Tongue (tissue), 2 donors: ENCODE data around the gene USF3. TPM values are rescaled to one million over a fixed set of nuclear protein-coding genes. Genes with fewer than 3 reads are reported as not detected.

Experiments
- DNase-seq: peaks from one replicate; pipeline ENCODE4 v3.0.0-alpha.2; 2015
- total RNA-seq: library from RNA; depleted of rRNA; stranded (reverse); fragments of >200 nt; gene quantifications from one replicate; pipeline ENCODE4 v1.2.3, GENCODE V29; 2014

USF3 gene
- total RNA-seq, 1 donor from 2014 or later, result 20.1 TPM

DNA sequence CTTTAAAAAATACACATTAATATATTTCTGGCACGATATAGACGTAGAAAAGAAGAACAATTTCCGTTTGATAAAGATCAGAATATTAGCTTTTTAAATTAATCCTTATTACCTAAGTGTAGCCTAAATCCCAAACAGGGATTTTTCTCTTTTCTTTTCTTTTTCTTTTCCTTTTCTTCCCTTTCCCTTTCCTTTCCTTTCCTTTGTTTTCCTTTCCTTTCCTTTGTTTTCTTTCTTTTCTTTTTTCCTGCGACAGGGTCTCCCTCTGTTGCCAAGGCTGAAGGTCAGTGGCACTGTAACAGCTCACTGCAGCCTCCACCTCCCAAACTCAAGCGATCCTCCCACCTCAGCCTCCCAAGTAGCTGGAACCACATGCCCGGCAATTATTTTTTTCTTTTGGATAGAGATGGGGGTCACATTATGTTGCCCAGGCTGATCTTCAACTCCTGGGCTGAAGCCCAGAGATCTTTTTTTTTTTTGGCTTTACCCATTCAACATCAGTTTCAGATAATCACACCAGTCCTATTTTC lies 1.8 kb upstream of the USF3 start:
- no peak for DNase-seq

DNA sequence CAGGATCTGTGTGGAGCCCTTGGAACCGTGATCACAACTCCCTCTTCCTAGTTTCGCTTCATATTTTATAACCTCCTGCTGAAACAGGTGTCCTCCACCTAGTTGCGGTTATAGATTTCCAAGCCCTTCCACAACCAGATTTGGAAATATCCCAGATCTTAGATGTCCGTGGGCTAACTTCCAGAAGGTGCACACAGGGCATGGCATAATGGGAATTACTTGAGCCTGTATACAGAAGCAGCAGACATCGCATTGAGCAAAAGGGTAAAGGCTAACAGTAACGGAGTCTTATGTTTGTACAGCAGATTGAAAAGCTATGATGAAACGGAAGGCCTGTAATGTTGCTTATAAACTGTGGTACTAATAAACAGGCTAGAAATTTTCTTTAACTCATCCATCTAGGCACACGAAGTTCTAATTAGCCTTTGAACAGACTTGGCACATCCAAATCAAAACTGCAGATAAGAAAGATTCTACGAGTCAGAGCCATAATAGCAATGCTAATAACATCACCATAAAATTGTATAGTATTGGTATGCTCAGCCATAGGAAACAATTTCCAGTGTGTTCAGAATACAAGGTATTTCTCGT lies 1.2 kb upstream of the USF3 start:
- peak; percentile 40 for DNase-seq

DNA sequence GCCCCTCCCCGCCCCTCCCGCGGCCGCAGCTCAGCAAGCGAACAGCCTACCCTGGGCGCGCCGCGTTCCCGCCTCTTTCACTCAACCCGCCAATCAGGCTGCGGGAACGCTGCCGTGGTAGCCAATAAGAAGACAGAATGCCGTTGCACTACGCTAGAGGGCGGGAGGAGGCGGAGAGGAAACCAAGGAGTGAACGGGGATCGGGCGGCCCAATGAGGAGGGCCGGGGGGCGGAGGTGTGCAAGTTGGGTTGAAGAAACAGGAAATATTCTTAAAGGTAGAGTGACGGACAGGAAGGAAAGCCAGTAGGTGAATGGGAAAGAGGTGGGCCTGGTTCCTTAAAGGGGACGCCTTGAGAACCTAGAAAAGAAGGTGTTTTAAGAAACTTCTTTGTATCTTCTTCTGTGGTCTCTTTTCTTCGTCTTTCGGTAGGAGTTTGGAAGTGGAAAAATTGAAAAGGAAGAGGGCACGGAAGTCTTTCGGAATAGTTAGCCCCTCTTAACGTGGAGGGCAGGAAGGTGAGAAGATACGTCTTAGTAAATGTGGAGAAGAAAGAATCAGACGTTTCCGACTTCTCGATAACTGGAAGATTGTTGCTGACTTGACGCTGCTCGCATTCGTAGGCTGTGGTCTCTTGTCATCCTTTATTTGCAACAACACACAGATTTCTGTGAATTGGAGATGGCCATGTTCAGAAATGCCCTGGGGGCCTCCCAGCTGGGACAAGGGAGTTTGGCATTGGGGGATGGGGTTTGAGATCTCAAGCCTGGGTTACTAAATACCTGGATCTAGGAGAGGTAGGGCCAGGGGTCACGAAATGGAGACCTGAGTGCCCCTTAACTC lies 437 bp upstream of the USF3 start:
- DNase-seq, result peak; percentile 100

DNA sequence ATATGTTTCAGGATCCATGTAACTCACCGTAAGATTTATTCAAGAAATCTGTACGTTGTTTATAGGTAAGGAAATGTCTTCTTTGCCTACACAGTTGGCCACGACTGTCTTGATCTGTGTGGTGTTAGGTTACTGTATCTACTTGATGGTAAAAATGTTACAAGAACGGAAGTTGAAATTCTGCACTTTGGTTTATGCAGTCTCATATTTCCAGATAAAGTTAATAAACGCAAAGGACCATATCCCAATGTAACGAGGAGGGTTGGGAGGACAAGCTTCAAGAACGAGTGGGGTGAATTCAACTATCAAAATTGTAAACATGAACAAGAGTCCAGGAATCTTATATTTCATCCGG lies 1.0 kb downstream of the USF3 start:
- DNase-seq, result no peak

- no peak for DNase-seq
Observed at GRCh38 chr3:113690482-113690881, 6.0 kb downstream of the USF3 start.

DNA sequence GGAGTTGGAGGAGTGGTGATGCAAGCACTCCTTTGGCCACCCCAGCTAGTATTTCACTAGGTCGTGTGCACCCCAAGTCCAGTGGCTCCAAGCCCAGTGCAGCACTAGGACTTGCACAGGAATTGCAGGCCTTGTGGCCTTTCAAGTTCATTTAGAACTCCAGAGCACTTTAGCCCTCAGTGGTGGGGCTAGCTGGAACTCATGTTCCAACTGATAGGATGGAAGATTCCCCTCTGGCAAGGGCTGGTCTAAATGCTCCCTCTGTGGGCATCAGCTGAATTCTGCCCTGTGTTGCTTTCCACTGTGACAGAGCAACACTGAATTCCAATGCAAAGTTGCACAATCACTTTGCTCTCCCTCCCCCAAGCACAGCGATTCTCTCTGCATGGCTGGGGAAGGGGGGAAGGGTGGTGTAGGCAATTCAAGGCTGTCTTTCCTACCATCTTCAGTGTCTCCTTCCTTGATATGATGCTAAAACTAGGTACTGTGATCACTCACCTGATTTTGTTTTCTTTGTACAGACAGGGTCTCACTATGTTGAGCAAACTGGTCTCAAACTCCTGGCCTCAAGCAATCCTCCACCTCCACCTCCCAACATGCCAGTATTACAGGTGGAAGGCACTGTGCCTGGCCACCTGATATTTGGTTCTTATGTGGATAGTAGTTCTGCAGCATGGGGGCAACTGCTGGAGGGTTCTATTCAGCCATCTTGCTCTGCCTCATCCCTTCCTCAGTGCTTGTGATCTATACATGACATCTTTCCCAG lies 10.3 kb downstream of the USF3 start:
- DNase-seq, result no peak

DNA sequence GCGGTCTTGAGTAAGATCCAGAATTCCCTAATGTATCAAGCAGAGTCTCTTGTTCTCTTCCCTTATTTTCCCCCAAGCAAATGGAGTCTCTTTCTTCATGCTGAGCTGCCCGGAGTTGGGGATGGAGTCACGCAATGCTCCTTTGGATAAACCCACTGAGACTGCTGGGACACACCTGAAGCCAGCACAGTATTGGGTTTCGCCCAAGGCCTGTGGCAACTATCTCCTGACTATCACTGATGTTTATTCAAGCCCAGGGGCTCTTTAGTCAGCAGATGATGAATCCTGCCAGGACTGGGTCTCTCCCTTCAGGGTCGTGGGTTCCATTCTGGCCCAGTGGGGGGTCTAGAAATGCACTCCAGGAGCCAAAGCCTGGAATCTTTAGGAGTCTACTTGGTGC lies 11.3 kb downstream of the USF3 start:
- DNase-seq, result no peak

DNA sequence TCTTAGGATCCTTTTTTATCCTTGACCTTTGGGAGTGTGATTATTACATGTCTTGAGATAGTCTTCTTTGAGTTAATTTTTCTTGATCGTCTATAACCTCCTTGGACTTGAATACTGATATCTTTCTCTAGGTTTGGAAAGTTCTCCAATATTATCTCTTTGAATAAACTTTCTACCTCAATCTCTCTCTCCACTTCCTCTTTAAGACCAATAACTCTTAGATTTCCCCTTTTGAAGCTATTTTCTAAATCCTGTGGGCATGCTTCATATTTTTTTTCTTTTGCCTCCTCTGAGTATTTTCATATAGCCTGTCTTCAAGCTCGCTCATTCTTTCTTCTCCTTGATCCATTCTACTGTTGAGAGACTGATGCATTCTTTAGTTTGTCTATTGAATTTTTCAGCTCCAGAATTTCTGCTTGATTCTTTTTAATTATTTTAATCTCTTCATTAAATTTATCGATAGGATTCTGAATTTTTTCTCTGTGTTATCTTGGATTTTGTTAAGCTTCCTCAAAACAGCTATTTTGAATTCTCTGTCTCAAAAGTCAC lies 12.1 kb downstream of the USF3 start:
- DNase-seq, result no peak

- no peak for DNase-seq
Observed at GRCh38 chr3:113678773-113679172, 17.7 kb downstream of the USF3 start.

GRCh38 chr3:113677737-113678136 lies 18.7 kb downstream of the USF3 start:
- DNase-seq, result no peak

DNA sequence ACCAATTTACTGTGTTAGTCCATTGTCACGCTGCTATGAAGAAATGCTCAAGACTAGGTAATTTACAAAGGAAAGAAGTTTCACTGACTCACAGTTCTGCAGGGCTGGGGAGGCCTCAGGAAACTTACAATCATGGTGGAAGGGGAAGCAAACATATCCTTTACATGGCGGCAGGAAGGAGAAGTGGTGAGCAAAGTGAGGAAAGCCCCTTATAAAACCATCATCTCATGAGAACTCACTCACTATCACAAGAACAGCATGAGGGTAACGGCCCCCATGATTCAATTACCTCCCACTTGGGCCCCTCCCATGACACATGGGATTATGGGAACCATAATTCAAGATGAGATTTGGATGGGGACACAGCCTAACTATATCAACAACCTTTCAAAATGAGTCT lies 20.2 kb downstream of the USF3 start:
- no peak for DNase-seq

GRCh38 chr3:113673593-113673992 lies 22.8 kb downstream of the USF3 start:
- DNase-seq, result no peak

- no peak for DNase-seq
Observed at GRCh38 chr3:113668015-113668414, 28.4 kb downstream of the USF3 start.

GRCh38 chr3:113664523-113665094 lies 31.8 kb downstream of the USF3 start:
- no peak for DNase-seq

DNA sequence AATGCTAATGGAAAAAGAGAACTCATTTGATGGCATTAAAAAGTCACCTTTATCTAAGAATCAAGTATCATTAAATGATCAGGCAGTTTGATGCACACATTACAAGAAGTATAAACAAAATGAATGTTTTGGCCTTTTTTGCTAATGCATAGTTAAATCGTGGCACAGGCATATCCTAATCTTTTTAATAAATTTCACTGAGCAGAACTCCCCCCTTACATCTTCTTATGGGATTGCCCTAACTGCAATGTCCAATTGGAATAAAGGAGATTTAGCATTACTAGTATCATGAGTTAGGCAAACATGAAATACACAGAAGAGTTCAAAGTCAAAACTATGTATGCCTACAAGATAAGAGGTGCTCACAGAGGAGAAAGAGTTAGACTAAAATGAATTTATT lies 32.7 kb downstream of the USF3 start:
- no peak for DNase-seq

DNA sequence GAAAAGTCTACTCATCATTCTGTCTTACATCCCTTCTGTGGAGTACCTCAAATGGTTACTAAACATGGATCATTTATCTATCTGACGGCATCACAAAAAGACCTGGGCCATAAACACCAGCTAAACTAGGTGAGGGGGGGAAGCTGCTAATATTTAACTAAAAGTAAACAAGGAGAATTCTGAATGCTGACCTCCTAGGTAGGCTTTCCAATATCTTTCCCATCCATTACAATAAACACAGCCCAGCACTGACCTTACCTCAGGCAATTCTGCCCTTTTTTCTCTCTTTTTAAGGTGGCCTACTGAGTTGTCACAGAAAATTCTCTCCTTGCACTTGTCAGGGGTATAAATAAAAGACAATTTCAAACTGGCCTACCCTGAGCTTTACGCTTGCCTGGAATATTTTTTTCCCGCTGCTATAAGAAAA lies 33.1 kb downstream of the USF3 start:
- DNase-seq, result no peak

- DNase-seq, result no peak
Observed at GRCh38 chr3:113662824-113663223, 33.6 kb downstream of the USF3 start.

DNA sequence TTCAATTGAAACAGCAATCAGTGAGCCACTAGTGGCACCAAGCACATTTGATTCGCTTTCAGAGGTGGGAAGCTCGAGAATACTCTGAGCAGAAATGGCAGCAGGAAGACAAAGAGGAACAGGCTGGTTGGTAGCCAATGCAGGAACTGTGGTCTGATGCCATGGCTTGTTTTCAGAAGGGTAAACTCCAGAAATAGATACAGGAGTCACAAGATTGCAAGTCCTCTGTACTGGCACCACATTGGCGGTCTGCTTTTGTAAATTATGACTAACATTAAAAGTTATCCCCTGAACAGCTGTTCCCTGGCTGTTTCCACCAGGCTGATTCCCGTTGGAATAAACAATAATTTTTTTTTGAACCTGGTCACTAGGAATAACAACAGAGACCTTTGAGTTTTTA lies 35.5 kb downstream of the USF3 start:
- DNase-seq, result peak; percentile 52

DNA sequence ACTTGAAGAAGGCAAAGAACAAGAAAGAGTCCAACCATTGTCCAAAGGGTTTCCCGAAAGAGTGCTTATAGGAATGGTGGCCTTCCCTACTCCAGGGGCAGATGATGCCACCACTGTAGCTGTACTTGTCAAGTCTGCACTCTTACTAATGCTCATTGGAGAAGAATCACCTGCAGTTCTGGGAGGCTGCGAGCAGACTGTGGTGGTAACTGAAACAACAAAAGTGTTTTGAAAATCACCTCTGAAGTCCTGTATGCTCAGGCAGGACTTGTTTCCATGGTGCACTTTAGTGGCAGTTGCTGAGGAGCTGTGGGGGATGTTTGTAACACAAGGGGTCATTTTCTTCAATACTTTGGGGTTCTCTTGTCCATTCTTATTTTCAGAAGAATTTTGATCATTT lies 36.0 kb downstream of the USF3 start:
- DNase-seq, result no peak

DNA sequence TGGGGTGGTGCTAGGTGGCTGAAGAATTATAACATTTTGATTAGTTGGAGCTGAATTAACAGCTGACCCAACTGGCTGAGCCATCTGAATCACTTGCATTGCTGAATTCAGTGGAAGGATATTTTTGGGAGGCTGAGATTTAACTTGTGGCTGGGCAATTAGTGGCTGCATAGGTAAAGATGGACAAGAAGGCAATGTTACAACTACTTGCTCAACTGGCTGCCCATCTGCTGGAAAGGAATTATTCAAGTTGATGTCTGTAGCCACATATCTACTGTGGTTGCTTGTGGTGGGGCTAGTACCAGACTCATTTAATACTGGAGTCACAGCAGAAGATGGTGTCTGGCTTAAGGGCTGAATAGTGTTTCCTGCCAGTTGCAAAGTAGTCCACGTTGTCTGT lies 36.4 kb downstream of the USF3 start:
- no peak for DNase-seq

DNA sequence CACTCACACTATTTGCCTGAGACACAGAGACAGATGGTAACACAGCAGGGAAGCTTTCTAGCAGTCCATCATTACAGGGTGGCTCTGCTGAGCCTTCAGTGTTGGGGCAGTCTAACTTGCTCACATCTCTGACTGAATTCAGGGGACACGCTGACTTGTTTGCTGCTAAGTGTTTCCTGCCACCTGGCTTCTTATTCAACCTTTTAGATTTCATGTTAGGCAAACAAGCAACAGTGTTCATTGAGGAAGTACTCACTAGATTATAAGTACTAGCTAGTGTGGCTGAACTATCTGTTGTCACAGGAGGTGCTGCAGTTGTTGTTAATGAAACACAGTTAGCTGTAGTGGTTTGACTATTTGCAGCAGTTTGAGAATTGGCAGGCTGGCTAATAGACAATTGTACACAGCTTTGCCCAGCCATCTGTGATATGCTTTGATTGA lies 37.3 kb downstream of the USF3 start:
- DNase-seq, result no peak

GRCh38 chr3:113658107-113658506 lies 38.3 kb downstream of the USF3 start:
- peak; percentile 37 for DNase-seq
